ENCODE measurements around the gene OSBPL5. TPM values are rescaled to one million over a fixed set of nuclear protein-coding genes. Genes with fewer than 3 reads are reported as not detected.

OSBPL5 gene
- total RNA-seq, 2 donors from 2014 or later, result 35.0 to 50.7 TPM

- Histone ChIP-seq H3K27me3 (replicated peaks; ENCODE audit: insufficient read depth) (no peaks in the 10 kb centered on the region), H3K4me3 (no peak overlapping the region), H3K36me3 (no peaks in the 10 kb centered on the region), H3K27ac (no peak overlapping the region), H3K4me1 (replicated peaks) (peaks cover 11% of the 10 kb centered on the region), H3K9me3 (no peaks in the 10 kb centered on the region)
- intact Hi-C loops (cut with DNase I), result no loop called here
- no peak for TF ChIP-seq CTCF (IDR thresholded peaks at IDR 0.05)
- TF ChIP-seq POLR2A (IDR thresholded peaks at IDR 0.05), result no peak
- TF ChIP-seq POLR2AphosphoS5 (IDR thresholded peaks at IDR 0.05), result no peak
- 88% methylated on average over 9 of the region's 10 CpGs for WGBS
- no peak for DNase-seq (ENCODE audit: low spot score)
These were observed 35.9 kb downstream of the OSBPL5 start for GRCh38 chr11:3129181-3129590.

- no peak overlapping the region for H3K27ac ChIP-seq
These were observed 36.5 kb downstream of the OSBPL5 start for GRCh38 chr11:3128356-3129180.

GRCh38 chr11:3127706-3128355 lies 37.3 kb downstream of the OSBPL5 start:
- intact Hi-C loops (cut with DNase I), result no loop called here
- peaks cover 19% of the 10 kb centered on the region for H3K4me1 ChIP-seq (replicated peaks)

More at GRCh38 chr11:3128356-3129180, 36.5 kb downstream of the OSBPL5 start:
- no peaks in the 10 kb centered on the region for H3K36me3 ChIP-seq
- 87% methylated on average over 19 of the region's 19 CpGs for WGBS
- H3K4me1 ChIP-seq (replicated peaks), result peaks cover 16% of the 10 kb centered on the region
- H3K4me3 ChIP-seq, result no peak overlapping the region
- no peak for DNase-seq (ENCODE audit: low spot score)
- no peaks in the 10 kb centered on the region for H3K27me3 ChIP-seq (replicated peaks; ENCODE audit: insufficient read depth)
- no peaks in the 10 kb centered on the region for H3K9me3 ChIP-seq
- intact Hi-C loops (cut with DNase I), result no loop called here
- TF ChIP-seq CTCF (IDR thresholded peaks at IDR 0.05) (no peak), POLR2AphosphoS5 (IDR thresholded peaks at IDR 0.05) (no peak), POLR2A (IDR thresholded peaks at IDR 0.05) (no peak)

GRCh38 chr11:3126901-3127691 lies 38.0 kb downstream of the OSBPL5 start:
- intact Hi-C loops (cut with DNase I), result no loop called here
- Histone ChIP-seq H3K9me3 (no peaks in the 10 kb centered on the region), H3K4me3 (no peak overlapping the region), H3K36me3 (no peaks in the 10 kb centered on the region), H3K4me1 (replicated peaks) (peaks cover 19% of the 10 kb centered on the region), H3K27ac (peak overlapping the region; percentile 67 to 71), H3K27me3 (replicated peaks; ENCODE audit: insufficient read depth) (no peaks in the 10 kb centered on the region)
- 69% methylated on average over 24 of the region's 24 CpGs for WGBS
- no peak for DNase-seq (ENCODE audit: low spot score)
- TF ChIP-seq POLR2AphosphoS5 (IDR thresholded peaks at IDR 0.05) (no peak), CTCF (IDR thresholded peaks at IDR 0.05) (no peak), POLR2A (IDR thresholded peaks at IDR 0.05) (no peak)

More at GRCh38 chr11:3127706-3128355, 37.3 kb downstream of the OSBPL5 start:
- H3K9me3 ChIP-seq, result no peaks in the 10 kb centered on the region
- no peaks in the 10 kb centered on the region for H3K27me3 ChIP-seq (replicated peaks; ENCODE audit: insufficient read depth)
- no peak overlapping the region for H3K4me3 ChIP-seq
- no peaks in the 10 kb centered on the region for H3K36me3 ChIP-seq
- TF ChIP-seq CTCF (IDR thresholded peaks at IDR 0.05) (no peak), POLR2A (IDR thresholded peaks at IDR 0.05) (no peak), POLR2AphosphoS5 (IDR thresholded peaks at IDR 0.05) (no peak)
- peak overlapping the region; percentile 67 to 71 for H3K27ac ChIP-seq
- DNase-seq (ENCODE audit: low spot score), result no peak
- 76% methylated on average over 16 of the region's 16 CpGs for WGBS
